Measurements from ENCODE around the gene ERMAP.
"Not testable (repeated sequence)": the region's sequence is repeated elsewhere in the genome, so short reads cannot be mapped to it uniquely, and the experiment has no call there.

Gene ERMAP

GRCh38 chr1:42851960-42852607 is 35.2 kb downstream of the ERMAP start:
- H3K4me3 ChIP-seq (ENCODE audit: control insufficient read depth, low read depth, low read length) = no peak overlapping the region
- no peak for TF ChIP-seq CTCF (IDR thresholded peaks at IDR 0.05; ENCODE audit: control insufficient read depth, insufficient read depth, low read depth, low read length, missing control alignments)
- no peak for DNase-seq (ENCODE audit: low read depth)

GRCh38 chr1:42852608-42852980 is 35.7 kb downstream of the ERMAP start:
- no peak for DNase-seq (ENCODE audit: low read depth)
- TF ChIP-seq CTCF (IDR thresholded peaks at IDR 0.05; ENCODE audit: control insufficient read depth, insufficient read depth, low read depth, low read length, missing control alignments) = no peak
- H3K4me3 ChIP-seq (ENCODE audit: control insufficient read depth, low read depth, low read length) = no peak overlapping the region

- TF ChIP-seq CTCF (IDR thresholded peaks at IDR 0.05; ENCODE audit: control insufficient read depth, insufficient read depth, low read depth, low read length, missing control alignments) = no peak
- H3K4me3 ChIP-seq (ENCODE audit: control insufficient read depth, low read depth, low read length) = no peak overlapping the region
- no peak for DNase-seq (ENCODE audit: low read depth)
These were observed 36.4 kb downstream of the ERMAP start for GRCh38 chr1:42853116-42853884.

- DNase-seq (ENCODE audit: low read depth); H3K4me3 ChIP-seq (ENCODE audit: control insufficient read depth, low read depth, low read length): not testable (repeated sequence)
These were observed 39.6 kb downstream of the ERMAP start for GRCh38 chr1:42856554-42856953.

GRCh38 chr1:42859366-42859765 is 42.4 kb downstream of the ERMAP start:
- H3K4me3 ChIP-seq (ENCODE audit: control insufficient read depth, low read depth, low read length); DNase-seq (ENCODE audit: low read depth): not testable (repeated sequence)

GRCh38 chr1:42860339-42861013 is 43.6 kb downstream of the ERMAP start:
- TF ChIP-seq CTCF (IDR thresholded peaks at IDR 0.05; ENCODE audit: control insufficient read depth, insufficient read depth, low read depth, low read length, missing control alignments) = no peak
- H3K4me3 ChIP-seq (ENCODE audit: control insufficient read depth, low read depth, low read length) = no peak overlapping the region
- DNase-seq (ENCODE audit: low read depth) = no peak

GRCh38 chr1:42861014-42861399 is 44.1 kb downstream of the ERMAP start:
- no peak for TF ChIP-seq CTCF (IDR thresholded peaks at IDR 0.05; ENCODE audit: control insufficient read depth, insufficient read depth, low read depth, low read length, missing control alignments)
- H3K4me3 ChIP-seq (ENCODE audit: control insufficient read depth, low read depth, low read length) = no peak overlapping the region
- DNase-seq (ENCODE audit: low read depth) = no peak

Measured in AG09309 (cell line).